Right hindlimb (tissue), 1 donor: ENCODE measurements around the gene GRID1.

Source experiments
- DNase-seq: peaks from one replicate; pipeline ENCODE4 v3.0.0-alpha.2; 2018

The GRID1 gene

GRCh38 chr10:85667638-85668233 is 698.9 kb downstream of the GRID1 start:
- DNase-seq: no peak

GRCh38 chr10:85666987-85667386 is 699.6 kb downstream of the GRID1 start:
- no peak for DNase-seq

- no peak for DNase-seq
Measured at GRCh38 chr10:85666102-85666501, 700.5 kb downstream of the GRID1 start.

GRCh38 chr10:85665681-85666080 is 700.9 kb downstream of the GRID1 start:
- no peak for DNase-seq

GRCh38 chr10:85665078-85665477 is 701.5 kb downstream of the GRID1 start:
- no peak for DNase-seq

- no peak for DNase-seq
Measured at GRCh38 chr10:85661123-85661522, 705.5 kb downstream of the GRID1 start.

GRCh38 chr10:85659331-85659730 is 707.3 kb downstream of the GRID1 start:
- DNase-seq: no peak

- no peak for DNase-seq
Measured at GRCh38 chr10:85658518-85658917, 708.1 kb downstream of the GRID1 start.

GRCh38 chr10:85657476-85658113 is 709.0 kb downstream of the GRID1 start:
- DNase-seq: no peak

- no peak for DNase-seq
Measured at GRCh38 chr10:85655411-85655810, 711.2 kb downstream of the GRID1 start.

GRCh38 chr10:85651497-85651882 is 715.1 kb downstream of the GRID1 start:
- peak; percentile 71 for DNase-seq

GRCh38 chr10:85650791-85651496 is 715.7 kb downstream of the GRID1 start:
- no peak for DNase-seq

GRCh38 chr10:85649461-85649860 is 717.1 kb downstream of the GRID1 start:
- no peak for DNase-seq

- peak; percentile 39 for DNase-seq
Measured at GRCh38 chr10:85648279-85648754, 718.3 kb downstream of the GRID1 start.

GRCh38 chr10:85647741-85648140 is 718.9 kb downstream of the GRID1 start:
- peak; percentile 44 for DNase-seq

- DNase-seq: no peak
Measured at GRCh38 chr10:85645926-85646711, 720.5 kb downstream of the GRID1 start.

- no peak for DNase-seq
Measured at GRCh38 chr10:85645053-85645452, 721.5 kb downstream of the GRID1 start.

- no peak for DNase-seq
Measured at GRCh38 chr10:85643845-85644525, 722.6 kb downstream of the GRID1 start.

GRCh38 chr10:85643171-85643844 is 723.3 kb downstream of the GRID1 start:
- no peak for DNase-seq

- no peak for DNase-seq
Measured at GRCh38 chr10:85642421-85643170, 724.0 kb downstream of the GRID1 start.

- no peak for DNase-seq
Measured at GRCh38 chr10:85642082-85642420, 724.5 kb downstream of the GRID1 start.
